Retina (tissue), 1 donor: ENCODE results near the gene ARL6IP1.
"Not testable (repeated sequence)": the region's sequence is repeated elsewhere in the genome, so short reads cannot be mapped to it uniquely, and the experiment has no call there.

ENCODE experiments used
- DNase-seq: peaks from one replicate; pipeline ENCODE4 v3.0.0-alpha.2; 2016

Gene ARL6IP1

DNA sequence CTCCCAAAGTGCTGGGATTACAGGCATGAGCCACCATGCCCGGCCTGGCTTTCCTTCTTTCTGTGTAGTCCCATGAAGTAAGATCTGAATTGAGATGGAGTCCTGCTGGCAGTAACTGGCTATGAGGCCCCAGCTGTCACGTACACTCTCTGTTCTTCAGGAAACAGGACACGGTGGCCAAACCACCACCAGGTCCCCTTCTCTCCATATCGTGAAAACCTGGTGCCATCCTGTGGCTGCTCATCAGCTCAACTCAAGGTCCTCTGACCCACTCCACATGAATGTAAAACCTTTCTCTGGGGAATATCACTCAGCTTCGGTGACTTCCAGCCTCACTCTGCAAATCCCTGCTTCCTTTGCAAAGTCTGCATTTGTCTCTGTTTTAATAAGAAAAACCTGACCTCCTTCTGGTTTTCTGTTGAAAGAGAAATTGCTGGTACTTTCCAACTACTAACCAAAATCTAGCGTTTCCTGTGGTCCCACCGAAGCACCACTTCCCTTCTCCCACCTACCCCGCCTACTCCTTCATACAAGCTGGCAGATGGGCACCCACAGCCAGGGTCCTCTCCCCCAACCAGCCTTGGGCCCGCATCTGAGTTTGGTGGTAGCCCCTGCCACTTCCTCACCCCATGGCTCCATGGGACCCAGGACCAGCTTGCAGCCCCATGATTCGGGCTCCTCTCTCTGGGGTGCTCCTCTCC is 43.2 kb downstream of the ARL6IP1 start:
- DNase-seq, result not testable (repeated sequence)

DNA sequence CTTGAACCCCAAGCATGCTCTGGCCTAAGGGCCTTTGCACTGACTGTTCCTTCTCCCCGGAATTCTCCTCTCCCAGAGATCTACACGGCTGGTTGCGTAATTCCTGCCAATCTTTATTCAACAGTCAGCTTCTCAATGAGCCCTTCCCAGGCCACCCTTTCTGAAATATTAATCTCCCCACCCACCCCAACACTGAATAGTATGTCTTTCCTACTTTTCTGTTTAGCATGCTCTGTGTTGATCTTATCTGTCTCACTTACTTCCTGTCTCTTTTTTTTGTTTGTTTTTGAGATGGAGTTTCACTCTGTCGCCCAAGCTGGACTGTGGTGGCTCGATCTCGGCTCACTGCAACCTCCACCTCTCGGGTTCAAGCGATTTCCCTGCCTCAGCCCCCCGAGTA is 44.7 kb downstream of the ARL6IP1 start:
- DNase-seq, result not testable (repeated sequence)

DNA sequence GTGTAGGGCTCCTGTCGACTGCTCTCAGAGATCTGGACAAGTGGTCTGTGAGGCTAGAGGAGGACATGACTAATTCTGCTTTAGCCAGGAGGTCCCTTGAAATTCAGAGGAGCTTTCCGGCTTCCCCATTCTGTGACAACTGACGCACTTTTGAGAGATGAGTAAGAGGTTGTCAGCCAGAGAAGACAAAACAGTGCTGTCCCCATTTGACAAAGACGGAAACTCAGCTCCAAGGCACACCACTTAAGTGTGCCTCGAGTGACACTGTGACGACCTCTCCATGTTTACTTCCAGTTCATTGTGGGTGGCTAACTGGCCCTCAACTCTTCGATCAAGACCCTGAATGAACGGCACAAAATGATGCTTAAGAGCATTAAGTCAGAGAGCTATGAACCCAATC is 58.5 kb downstream of the ARL6IP1 start:
- DNase-seq, result not testable (repeated sequence)
